ACHN (cell line): ENCODE results near the gene PRRT1.
"Not testable (repeated sequence)": the region's sequence is repeated elsewhere in the genome, so short reads cannot be mapped to it uniquely, and the experiment has no call there.

Experiments
- DNase-seq: peaks from one replicate; pipeline ENCODE4 v3.0.0-alpha.2; 2015
- in situ Hi-C: cut with HindIII; loops from 2 replicates; pipeline ENCODE4 v1.10.0; 2017; ENCODE audit warnings: low sequenced_read_pairs, low pct_ligation_motif_present, low pct_unique_long_range_greater_than_20kb

PRRT1 gene

GRCh38 chr6:32111424-32112066 lies 40.2 kb downstream of the PRRT1 start:
- in situ Hi-C loops = no loop called here

GRCh38 chr6:32110632-32111031 lies 41.1 kb downstream of the PRRT1 start:
- in situ Hi-C loops = no loop called here
- DNase-seq = no peak

More at GRCh38 chr6:32111424-32112066, 40.2 kb downstream of the PRRT1 start:
- DNase-seq = no peak

GRCh38 chr6:32109765-32110160 lies 42.0 kb downstream of the PRRT1 start:
- in situ Hi-C loops = no loop called here

GRCh38 chr6:32109114-32109764 lies 42.5 kb downstream of the PRRT1 start, which contains the start of gene TNXB:
TSS of gene TNXB (minus strand) at chr6:32109338. CDS start at chr6:32098198, 11,140 bp downstream.
- no peak for DNase-seq
- in situ Hi-C loops = no loop called here

More at GRCh38 chr6:32109765-32110160, 42.0 kb downstream of the PRRT1 start:
- DNase-seq = no peak

- no peak for DNase-seq
- in situ Hi-C loops = no loop called here
Measured at GRCh38 chr6:32108727-32109113, 43.0 kb downstream of the PRRT1 start.

GRCh38 chr6:32108094-32108627 lies 43.6 kb downstream of the PRRT1 start:
- in situ Hi-C loops = no loop called here
- no peak for DNase-seq

GRCh38 chr6:32107406-32107805 lies 44.3 kb downstream of the PRRT1 start:
- in situ Hi-C loops = no loop called here
- DNase-seq = no peak

- DNase-seq = no peak
- in situ Hi-C loops = no loop called here
Measured at GRCh38 chr6:32105433-32105832, 46.3 kb downstream of the PRRT1 start.

- in situ Hi-C loops = no loop called here
- DNase-seq = no peak
Measured at GRCh38 chr6:32102255-32102654, 49.5 kb downstream of the PRRT1 start.

- DNase-seq = not testable (repeated sequence)
Measured at GRCh38 chr6:32100251-32100650, 51.5 kb downstream of the PRRT1 start.

More at GRCh38 chr6:32100251-32100650, 51.5 kb downstream of the PRRT1 start:
- in situ Hi-C loops = not testable (repeated sequence)
